ENCODE measurements around the gene CCNI. TPM values are rescaled to one million over a fixed set of nuclear protein-coding genes. Genes with fewer than 3 reads are reported as not detected.
A peak's percentile ranks its signal among the peaks of the same experiment; 100 is the strongest.

The CCNI gene
- total and polyA plus RNA-seq, 2 of the 13 experiments (the other 11 are each of a cell fraction or from before 2014, with no cell fraction given) = 43.5 to 122 TPM

DNA sequence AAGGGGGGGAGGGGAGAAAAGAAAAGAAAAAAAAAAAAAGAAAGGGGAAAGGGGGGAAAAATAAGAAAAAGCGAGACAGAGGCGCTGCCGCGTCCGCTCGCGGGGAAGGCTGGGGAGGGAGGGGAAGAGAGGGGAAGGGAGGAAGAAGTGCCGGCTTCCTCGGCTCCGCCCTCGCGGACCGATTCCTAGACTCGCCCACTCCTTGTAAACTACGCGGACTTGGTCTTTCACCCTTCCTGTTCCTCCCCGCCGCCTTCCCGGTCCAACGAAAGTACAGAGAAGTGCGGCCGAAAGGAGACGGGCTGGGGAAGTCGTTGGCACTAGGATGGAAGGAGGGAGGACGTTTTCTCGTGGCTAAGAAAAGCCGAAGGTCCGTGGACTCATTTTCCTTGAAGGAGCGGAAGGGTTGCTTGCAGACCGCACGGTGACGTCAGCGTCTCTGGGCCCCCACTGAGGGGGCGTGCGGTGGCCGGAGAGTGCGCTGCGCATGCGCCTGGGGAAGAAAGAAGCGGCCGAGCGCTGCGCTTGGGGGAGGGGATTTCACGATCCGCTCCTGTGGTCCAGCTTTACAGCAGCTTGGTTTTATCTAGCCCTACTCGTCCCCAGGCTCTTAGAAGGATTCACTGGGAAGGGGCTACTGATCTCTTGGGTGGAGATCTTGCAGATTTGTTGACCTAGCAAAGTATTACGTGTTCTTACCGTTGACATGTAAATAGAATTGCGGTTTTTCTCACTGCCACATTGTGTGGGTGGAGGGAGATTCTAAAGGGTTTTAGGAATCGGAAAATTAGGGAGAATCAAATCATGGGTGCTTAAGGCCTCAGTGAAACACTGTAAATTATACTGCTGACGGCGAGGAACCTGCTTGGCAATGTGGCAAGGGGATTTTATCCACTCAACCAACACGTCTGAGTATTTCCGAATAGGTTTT is at the start of gene CCNI (continued):
- TF ChIP-seq, protein P1, sequence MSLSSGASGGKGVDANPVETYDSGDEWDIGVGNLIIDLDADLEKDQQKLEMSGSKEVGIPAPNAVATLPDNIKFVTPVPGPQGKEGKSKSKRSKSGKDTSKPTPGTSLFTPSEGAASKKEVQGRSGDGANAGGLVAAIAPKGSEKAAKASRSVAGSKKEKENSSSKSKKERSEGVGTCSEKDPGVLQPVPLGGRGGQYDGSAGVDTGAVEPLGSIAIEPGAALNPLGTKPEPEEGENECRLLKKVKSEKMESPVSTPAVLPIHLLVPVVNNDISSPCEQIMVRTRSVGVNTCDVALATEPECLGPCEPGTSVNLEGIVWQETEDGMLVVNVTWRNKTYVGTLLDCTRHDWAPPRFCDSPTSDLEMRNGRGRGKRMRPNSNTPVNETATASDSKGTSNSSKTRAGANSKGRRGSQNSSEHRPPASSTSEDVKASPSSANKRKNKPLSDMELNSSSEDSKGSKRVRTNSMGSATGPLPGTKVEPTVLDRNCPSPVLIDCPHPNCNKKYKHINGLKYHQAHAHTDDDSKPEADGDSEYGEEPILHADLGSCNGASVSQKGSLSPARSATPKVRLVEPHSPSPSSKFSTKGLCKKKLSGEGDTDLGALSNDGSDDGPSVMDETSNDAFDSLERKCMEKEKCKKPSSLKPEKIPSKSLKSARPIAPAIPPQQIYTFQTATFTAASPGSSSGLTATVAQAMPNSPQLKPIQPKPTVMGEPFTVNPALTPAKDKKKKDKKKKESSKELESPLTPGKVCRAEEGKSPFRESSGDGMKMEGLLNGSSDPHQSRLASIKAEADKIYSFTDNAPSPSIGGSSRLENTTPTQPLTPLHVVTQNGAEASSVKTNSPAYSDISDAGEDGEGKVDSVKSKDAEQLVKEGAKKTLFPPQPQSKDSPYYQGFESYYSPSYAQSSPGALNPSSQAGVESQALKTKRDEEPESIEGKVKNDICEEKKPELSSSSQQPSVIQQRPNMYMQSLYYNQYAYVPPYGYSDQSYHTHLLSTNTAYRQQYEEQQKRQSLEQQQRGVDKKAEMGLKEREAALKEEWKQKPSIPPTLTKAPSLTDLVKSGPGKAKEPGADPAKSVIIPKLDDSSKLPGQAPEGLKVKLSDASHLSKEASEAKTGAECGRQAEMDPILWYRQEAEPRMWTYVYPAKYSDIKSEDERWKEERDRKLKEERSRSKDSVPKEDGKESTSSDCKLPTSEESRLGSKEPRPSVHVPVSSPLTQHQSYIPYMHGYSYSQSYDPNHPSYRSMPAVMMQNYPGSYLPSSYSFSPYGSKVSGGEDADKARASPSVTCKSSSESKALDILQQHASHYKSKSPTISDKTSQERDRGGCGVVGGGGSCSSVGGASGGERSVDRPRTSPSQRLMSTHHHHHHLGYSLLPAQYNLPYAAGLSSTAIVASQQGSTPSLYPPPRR (CRISPR knock-in tag; IDR thresholded peaks at IDR 0.05; ENCODE audit: borderline replicate concordance) = 0 out of 2 replicates have a peak, but pooled peaks have one; percentile 43
- TF ChIP-seq SMC3 (IDR thresholded peaks at IDR 0.05; ENCODE audit: low read length) (no peak), NR2F6 (IDR thresholded peaks at IDR 0.05) (peak; percentile 32; the same call in 1 of the 2 replicates), NR2F6 (CRISPR knock-in tag; IDR thresholded peaks at IDR 0.05) (peak; percentile 62; the same call in 1 of the 2 replicates), ZNF557 (CRISPR knock-in tag; IDR thresholded peaks at IDR 0.05) (0 out of 2 replicates have a peak, but pooled peaks have one; percentile 44)
- TF ChIP-seq, protein P2, sequence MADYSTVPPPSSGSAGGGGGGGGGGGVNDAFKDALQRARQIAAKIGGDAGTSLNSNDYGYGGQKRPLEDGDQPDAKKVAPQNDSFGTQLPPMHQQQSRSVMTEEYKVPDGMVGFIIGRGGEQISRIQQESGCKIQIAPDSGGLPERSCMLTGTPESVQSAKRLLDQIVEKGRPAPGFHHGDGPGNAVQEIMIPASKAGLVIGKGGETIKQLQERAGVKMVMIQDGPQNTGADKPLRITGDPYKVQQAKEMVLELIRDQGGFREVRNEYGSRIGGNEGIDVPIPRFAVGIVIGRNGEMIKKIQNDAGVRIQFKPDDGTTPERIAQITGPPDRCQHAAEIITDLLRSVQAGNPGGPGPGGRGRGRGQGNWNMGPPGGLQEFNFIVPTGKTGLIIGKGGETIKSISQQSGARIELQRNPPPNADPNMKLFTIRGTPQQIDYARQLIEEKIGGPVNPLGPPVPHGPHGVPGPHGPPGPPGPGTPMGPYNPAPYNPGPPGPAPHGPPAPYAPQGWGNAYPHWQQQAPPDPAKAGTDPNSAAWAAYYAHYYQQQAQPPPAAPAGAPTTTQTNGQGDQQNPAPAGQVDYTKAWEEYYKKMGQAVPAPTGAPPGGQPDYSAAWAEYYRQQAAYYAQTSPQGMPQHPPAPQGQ (CRISPR knock-in tag; IDR thresholded peaks at IDR 0.05; ENCODE audit: borderline replicate concordance) = no peak
- TF ChIP-seq, protein P3, sequence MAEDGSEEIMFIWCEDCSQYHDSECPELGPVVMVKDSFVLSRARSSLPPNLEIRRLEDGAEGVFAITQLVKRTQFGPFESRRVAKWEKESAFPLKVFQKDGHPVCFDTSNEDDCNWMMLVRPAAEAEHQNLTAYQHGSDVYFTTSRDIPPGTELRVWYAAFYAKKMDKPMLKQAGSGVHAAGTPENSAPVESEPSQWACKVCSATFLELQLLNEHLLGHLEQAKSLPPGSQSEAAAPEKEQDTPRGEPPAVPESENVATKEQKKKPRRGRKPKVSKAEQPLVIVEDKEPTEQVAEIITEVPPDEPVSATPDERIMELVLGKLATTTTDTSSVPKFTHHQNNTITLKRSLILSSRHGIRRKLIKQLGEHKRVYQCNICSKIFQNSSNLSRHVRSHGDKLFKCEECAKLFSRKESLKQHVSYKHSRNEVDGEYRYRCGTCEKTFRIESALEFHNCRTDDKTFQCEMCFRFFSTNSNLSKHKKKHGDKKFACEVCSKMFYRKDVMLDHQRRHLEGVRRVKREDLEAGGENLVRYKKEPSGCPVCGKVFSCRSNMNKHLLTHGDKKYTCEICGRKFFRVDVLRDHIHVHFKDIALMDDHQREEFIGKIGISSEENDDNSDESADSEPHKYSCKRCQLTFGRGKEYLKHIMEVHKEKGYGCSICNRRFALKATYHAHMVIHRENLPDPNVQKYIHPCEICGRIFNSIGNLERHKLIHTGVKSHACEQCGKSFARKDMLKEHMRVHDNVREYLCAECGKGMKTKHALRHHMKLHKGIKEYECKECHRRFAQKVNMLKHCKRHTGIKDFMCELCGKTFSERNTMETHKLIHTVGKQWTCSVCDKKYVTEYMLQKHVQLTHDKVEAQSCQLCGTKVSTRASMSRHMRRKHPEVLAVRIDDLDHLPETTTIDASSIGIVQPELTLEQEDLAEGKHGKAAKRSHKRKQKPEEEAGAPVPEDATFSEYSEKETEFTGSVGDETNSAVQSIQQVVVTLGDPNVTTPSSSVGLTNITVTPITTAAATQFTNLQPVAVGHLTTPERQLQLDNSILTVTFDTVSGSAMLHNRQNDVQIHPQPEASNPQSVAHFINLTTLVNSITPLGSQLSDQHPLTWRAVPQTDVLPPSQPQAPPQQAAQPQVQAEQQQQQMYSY (CRISPR knock-in tag; IDR thresholded peaks at IDR 0.05) = peak; percentile 48; the same call in 1 of the 2 replicates
- TF ChIP-seq, protein P4, sequence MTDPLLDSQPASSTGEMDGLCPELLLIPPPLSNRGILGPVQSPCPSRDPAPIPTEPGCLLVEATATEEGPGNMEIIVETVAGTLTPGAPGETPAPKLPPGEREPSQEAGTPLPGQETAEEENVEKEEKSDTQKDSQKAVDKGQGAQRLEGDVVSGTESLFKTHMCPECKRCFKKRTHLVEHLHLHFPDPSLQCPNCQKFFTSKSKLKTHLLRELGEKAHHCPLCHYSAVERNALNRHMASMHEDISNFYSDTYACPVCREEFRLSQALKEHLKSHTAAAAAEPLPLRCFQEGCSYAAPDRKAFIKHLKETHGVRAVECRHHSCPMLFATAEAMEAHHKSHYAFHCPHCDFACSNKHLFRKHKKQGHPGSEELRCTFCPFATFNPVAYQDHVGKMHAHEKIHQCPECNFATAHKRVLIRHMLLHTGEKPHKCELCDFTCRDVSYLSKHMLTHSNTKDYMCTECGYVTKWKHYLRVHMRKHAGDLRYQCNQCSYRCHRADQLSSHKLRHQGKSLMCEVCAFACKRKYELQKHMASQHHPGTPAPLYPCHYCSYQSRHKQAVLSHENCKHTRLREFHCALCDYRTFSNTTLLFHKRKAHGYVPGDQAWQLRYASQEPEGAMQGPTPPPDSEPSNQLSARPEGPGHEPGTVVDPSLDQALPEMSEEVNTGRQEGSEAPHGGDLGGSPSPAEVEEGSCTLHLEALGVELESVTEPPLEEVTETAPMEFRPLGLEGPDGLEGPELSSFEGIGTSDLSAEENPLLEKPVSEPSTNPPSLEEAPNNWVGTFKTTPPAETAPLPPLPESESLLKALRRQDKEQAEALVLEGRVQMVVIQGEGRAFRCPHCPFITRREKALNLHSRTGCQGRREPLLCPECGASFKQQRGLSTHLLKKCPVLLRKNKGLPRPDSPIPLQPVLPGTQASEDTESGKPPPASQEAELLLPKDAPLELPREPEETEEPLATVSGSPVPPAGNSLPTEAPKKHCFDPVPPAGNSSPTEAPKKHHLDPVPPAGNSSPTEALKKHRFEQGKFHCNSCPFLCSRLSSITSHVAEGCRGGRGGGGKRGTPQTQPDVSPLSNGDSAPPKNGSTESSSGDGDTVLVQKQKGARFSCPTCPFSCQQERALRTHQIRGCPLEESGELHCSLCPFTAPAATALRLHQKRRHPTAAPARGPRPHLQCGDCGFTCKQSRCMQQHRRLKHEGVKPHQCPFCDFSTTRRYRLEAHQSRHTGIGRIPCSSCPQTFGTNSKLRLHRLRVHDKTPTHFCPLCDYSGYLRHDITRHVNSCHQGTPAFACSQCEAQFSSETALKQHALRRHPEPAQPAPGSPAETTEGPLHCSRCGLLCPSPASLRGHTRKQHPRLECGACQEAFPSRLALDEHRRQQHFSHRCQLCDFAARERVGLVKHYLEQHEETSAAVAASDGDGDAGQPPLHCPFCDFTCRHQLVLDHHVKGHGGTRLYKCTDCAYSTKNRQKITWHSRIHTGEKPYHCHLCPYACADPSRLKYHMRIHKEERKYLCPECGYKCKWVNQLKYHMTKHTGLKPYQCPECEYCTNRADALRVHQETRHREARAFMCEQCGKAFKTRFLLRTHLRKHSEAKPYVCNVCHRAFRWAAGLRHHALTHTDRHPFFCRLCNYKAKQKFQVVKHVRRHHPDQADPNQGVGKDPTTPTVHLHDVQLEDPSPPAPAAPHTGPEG (CRISPR knock-in tag; IDR thresholded peaks at IDR 0.05) = 0 out of 2 replicates have a peak, but pooled peaks have one; percentile 63
